Measurements from ENCODE around the gene TOMM5. TPM values are rescaled to one million over a fixed set of nuclear protein-coding genes. Genes with fewer than 3 reads are reported as not detected.

TOMM5 gene
- total and polyA plus RNA-seq, 2 experiments from 2014 or later: 63.3 to 264 TPM

DNA sequence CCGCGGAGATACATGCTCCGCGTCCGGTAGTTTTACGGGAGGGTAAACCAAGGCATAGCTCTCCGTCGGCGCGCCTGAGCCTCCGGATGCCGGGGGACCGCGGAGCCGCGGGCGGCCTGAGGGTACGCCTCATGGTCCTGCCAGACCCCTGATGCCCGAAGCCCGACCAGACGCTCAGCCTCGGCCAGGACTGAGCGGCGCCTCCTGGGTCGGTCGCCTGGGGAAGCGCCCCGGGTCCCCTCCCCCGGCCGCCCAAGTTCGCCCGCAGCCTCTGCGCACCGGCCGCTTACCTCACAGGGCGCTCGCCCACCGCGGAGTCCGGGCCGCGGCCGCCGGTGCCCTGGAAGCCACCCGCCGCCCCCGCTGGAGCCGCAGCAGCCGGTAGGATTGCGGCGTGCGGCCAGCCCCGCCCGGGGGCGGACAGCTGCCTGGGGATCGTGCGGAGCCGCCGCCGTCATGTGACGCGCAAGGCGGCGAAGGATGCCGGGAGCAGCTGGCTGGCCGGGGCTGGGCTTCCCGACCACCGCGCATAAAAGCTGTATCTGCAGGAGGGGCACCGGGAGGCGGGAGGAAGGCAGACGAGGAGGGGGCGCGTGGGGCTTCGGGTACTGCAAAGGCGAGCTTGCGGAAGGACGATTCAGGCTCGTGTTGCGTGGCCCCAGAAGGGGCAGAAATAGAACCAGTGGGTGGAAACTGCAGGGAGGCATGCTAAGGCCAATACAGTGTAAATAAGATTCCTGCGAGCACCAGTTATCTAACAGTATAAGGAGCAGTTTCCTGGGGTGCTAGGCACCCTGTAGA is 16.3 kb downstream of the TOMM5 start, which contains the start of gene FBXO10:
TSS of gene FBXO10 (minus strand) at position 460 of the 801 bp plus-strand sequence. CDS start 34,612 bp downstream, outside the sequence.
- no peaks in the 10 kb centered on the region for H3K9me3 ChIP-seq (ENCODE audit: low read depth)
- TF ChIP-seq, protein P1, sequence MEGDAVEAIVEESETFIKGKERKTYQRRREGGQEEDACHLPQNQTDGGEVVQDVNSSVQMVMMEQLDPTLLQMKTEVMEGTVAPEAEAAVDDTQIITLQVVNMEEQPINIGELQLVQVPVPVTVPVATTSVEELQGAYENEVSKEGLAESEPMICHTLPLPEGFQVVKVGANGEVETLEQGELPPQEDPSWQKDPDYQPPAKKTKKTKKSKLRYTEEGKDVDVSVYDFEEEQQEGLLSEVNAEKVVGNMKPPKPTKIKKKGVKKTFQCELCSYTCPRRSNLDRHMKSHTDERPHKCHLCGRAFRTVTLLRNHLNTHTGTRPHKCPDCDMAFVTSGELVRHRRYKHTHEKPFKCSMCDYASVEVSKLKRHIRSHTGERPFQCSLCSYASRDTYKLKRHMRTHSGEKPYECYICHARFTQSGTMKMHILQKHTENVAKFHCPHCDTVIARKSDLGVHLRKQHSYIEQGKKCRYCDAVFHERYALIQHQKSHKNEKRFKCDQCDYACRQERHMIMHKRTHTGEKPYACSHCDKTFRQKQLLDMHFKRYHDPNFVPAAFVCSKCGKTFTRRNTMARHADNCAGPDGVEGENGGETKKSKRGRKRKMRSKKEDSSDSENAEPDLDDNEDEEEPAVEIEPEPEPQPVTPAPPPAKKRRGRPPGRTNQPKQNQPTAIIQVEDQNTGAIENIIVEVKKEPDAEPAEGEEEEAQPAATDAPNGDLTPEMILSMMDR (IDR thresholded peaks at IDR 0.05; ENCODE audit: low read depth, low read length): no peak
- no peaks in the 10 kb centered on the region for H3K27me3 ChIP-seq
- peak within 1 kb of the TSS; percentile 84 for H3K27ac ChIP-seq
- peak; percentile 81 to 91 for DNase-seq (ENCODE audit: low read depth in 1 of 2, low spot score in 1 of 2)
- peaks cover 6% of the 10 kb centered on the region for H3K4me1 ChIP-seq (ENCODE audit: low read depth)
- H3K36me3 ChIP-seq: no peaks in the 10 kb centered on the region
- peak within 1 kb of the TSS; percentile 60 for H3K4me3 ChIP-seq

DNA sequence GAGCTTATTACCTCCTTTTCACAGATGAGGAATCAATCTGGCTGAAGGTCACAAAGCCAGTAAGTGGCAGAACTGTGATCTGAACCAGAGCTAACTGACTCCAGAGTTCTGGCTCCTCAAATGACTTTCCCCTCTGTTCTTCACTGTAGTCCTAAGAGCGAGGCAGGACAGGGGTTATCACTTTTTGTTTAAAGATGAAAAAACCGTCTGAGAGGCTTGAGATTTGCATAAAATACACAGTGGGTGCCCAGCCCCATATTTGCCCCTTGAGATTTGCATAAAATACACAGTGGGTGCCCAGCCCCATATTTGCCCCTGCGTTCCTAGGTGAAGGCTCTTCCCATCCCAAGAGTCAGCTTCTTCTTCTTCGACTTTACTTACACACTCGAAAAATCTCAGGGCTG is 16.9 kb downstream of the TOMM5 start:
- Histone ChIP-seq H3K36me3 (no peaks in the 10 kb centered on the region), H3K4me1 (ENCODE audit: low read depth) (peaks cover 6% of the 10 kb centered on the region), H3K4me3 (peak overlapping the region; percentile 60), H3K27ac (peak overlapping the region; percentile 84), H3K9me3 (ENCODE audit: low read depth) (no peaks in the 10 kb centered on the region), H3K27me3 (no peaks in the 10 kb centered on the region)
- TF ChIP-seq, protein P1 (IDR thresholded peaks at IDR 0.05; ENCODE audit: low read depth, low read length): no peak
- peak; percentile 5 to 50 for DNase-seq (ENCODE audit: low read depth in 1 of 2, low spot score in 1 of 2)

DNA sequence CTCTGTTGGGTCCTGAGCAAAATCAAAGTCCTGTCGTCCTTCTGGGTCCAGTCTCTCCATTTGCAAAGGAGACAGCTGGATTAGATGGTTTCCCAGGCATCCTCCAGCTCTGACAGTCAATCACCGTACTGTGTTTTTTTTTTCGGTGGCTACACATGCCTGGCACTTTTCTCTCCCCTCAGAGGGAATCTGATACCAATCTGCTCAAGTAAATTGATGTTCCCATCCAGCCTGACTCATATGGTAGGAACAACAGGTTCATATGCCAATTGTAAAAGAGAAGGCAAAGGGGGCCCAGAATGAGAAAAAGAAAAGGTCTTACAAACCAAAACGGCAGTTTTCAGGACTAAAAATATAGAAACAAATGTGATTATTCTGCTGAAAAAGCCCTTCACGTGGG is 17.4 kb downstream of the TOMM5 start:
- H3K27ac ChIP-seq: peak overlapping the region; percentile 84
- H3K36me3 ChIP-seq: no peaks in the 10 kb centered on the region
- peak overlapping the region; percentile 60 for H3K4me3 ChIP-seq
- H3K27me3 ChIP-seq: no peaks in the 10 kb centered on the region
- H3K9me3 ChIP-seq (ENCODE audit: low read depth): no peaks in the 10 kb centered on the region
- DNase-seq (ENCODE audit: low read depth in 1 of 2, low spot score in 1 of 2): no peak
- TF ChIP-seq, protein P1 (IDR thresholded peaks at IDR 0.05; ENCODE audit: low read depth, low read length): no peak
- H3K4me1 ChIP-seq (ENCODE audit: low read depth): peaks cover 6% of the 10 kb centered on the region

- no peak overlapping the region for H3K27ac ChIP-seq
- peak in 1 of 2 donors; percentile 78 for DNase-seq (ENCODE audit: low read depth in 1 of 2, low spot score in 1 of 2)
- H3K9me3 ChIP-seq (ENCODE audit: low read depth): no peaks in the 10 kb centered on the region
- H3K27me3 ChIP-seq: no peaks in the 10 kb centered on the region
- no peaks in the 10 kb centered on the region for H3K36me3 ChIP-seq
- H3K4me1 ChIP-seq (ENCODE audit: low read depth): peaks cover 6% of the 10 kb centered on the region
- no peak overlapping the region for H3K4me3 ChIP-seq
- TF ChIP-seq, protein P1 (IDR thresholded peaks at IDR 0.05; ENCODE audit: low read depth, low read length): no peak
These were observed 18.1 kb downstream of the TOMM5 start for GRCh38 chr9:37574241-37574721.

DNA sequence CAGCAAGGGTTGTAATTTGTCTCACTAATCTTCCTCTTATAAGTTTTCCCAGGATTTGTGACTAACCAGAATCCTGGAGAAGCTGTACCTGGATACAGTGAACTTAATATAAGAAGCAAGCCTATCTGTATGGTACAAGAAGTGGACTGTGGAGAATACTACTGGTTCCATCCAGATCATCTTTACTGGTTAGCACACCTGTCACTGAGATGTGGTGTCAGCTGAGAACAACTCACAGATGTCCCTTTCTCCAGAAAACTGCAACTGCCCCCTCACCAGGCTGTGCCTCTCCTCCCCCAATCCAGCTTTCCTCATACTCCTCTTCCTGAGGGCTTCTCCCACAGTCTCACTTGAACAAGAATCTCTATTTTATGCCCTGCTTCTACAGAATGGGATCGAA is 21.1 kb downstream of the TOMM5 start:
- no peaks in the 10 kb centered on the region for H3K36me3 ChIP-seq
- TF ChIP-seq, protein P1 (IDR thresholded peaks at IDR 0.05; ENCODE audit: low read depth, low read length): no peak
- no peaks in the 10 kb centered on the region for H3K9me3 ChIP-seq (ENCODE audit: low read depth)
- no peak overlapping the region for H3K27ac ChIP-seq
- H3K4me3 ChIP-seq: no peak overlapping the region
- peaks cover 6% of the 10 kb centered on the region for H3K4me1 ChIP-seq (ENCODE audit: low read depth)
- H3K27me3 ChIP-seq: no peaks in the 10 kb centered on the region
- no peak for DNase-seq (ENCODE audit: low read depth in 1 of 2, low spot score in 1 of 2)
